Measurements from ENCODE around the gene TNRC18.
"Not testable (repeated sequence)": the region's sequence is repeated elsewhere in the genome, so short reads cannot be mapped to it uniquely, and the experiment has no call there.

TNRC18 gene, protein sequence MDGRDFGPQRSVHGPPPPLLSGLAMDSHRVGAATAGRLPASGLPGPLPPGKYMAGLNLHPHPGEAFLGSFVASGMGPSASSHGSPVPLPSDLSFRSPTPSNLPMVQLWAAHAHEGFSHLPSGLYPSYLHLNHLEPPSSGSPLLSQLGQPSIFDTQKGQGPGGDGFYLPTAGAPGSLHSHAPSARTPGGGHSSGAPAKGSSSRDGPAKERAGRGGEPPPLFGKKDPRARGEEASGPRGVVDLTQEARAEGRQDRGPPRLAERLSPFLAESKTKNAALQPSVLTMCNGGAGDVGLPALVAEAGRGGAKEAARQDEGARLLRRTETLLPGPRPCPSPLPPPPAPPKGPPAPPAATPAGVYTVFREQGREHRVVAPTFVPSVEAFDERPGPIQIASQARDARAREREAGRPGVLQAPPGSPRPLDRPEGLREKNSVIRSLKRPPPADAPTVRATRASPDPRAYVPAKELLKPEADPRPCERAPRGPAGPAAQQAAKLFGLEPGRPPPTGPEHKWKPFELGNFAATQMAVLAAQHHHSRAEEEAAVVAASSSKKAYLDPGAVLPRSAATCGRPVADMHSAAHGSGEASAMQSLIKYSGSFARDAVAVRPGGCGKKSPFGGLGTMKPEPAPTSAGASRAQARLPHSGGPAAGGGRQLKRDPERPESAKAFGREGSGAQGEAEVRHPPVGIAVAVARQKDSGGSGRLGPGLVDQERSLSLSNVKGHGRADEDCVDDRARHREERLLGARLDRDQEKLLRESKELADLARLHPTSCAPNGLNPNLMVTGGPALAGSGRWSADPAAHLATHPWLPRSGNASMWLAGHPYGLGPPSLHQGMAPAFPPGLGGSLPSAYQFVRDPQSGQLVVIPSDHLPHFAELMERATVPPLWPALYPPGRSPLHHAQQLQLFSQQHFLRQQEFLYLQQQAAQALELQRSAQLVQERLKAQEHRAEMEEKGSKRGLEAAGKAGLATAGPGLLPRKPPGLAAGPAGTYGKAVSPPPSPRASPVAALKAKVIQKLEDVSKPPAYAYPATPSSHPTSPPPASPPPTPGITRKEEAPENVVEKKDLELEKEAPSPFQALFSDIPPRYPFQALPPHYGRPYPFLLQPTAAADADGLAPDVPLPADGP (N-terminal part only)

DNA sequence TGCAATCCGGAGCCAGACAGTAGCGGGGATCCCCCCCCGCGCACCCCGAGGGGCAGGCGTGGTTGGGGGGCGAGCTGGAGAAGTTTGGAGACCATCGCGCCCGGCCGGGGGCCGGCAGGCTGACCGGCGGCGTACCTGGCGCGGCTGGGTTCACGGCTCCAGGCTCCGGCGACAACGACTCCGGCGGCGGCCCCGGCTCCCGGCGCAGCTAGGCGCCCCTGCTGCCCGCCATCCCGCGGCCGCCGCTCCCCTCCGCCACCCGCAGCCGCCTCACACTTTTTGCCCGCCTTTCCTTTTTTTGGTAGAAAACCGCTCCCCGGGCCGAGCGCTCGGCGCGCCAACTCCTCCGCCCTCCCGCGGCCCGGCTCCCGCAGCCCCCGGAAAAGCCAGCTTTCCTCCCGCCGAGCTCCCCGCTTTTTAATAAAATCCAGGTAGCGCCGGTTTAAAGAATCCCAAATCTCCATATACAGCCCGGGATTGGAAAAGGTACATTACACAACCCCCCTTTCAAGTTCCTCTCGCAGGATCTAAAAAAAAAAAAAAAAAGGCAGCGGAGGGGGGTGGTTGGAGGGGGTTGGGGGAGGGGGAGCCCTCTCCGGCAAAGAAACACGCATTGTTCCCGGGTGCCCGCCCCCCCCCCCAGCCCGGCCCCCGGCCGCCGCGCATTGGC is at the start of gene TNRC18:
TNRC18 (minus strand) TSS at position 529 of the 670 bp plus-strand sequence. CDS start 2,588 bp downstream, outside the sequence.
- no peak for DNase-seq (ENCODE audit: low read depth in 2 of 2)

- DNase-seq (ENCODE audit: low read depth in 2 of 2) = no peak
Observed at GRCh38 chr7:5472432-5473315, 49.0 kb upstream of the TNRC18 start.

GRCh38 chr7:5471623-5472022 is 48.0 kb upstream of the TNRC18 start:
- DNase-seq (ENCODE audit: low read depth in 2 of 2) = not testable (repeated sequence)

GRCh38 chr7:5470816-5471215 is 47.2 kb upstream of the TNRC18 start:
- DNase-seq (ENCODE audit: low read depth in 2 of 2) = no peak

- DNase-seq (ENCODE audit: low read depth in 2 of 2) = no peak
Observed at GRCh38 chr7:5470167-5470532, 46.5 kb upstream of the TNRC18 start.

GRCh38 chr7:5469375-5470166 is 45.9 kb upstream of the TNRC18 start:
- DNase-seq (ENCODE audit: low read depth in 2 of 2) = no peak

DNA sequence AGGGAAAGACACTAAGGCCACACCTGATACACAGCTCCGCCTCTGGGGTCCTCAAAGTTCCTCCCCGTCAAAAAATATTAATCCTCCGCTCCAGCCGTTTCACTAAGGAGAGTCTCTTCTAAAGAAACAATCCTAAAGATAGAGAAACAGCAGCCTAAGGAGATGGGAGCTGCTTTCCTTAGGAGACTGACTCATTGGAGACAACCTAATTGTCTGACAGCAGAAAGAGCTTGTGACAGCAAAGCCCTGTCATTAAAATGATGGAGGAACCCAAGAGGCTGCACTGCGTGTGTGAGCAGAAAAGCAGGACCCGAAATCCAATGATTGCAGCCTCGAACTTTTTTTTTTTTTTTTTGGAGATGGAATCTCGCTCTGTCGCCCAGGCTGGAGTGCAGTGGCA is 44.0 kb upstream of the TNRC18 start:
- DNase-seq (ENCODE audit: low read depth in 2 of 2) = no peak

GRCh38 chr7:5466551-5466950 is 42.9 kb upstream of the TNRC18 start:
- DNase-seq (ENCODE audit: low read depth in 2 of 2) = no peak

DNA sequence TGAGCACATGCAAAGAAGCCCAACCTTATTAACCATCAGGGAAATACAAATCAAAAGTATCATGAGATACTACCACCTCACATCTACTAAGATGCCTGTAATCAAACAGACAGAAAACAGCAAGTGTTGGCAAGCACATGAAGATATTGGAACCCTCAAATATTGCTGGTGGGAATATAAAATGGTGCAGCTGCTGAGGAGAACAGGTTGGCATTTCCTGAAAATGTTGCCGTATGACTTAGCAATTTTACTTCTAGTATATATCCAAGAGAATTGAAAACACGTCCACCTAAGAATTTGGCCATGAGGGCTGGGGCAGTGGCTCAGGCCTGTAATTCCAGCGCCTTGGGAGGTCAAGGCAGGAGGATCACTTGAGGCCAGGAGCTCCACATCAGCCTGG is 39.4 kb upstream of the TNRC18 start:
- DNase-seq (ENCODE audit: low read depth in 2 of 2) = no peak

DNA sequence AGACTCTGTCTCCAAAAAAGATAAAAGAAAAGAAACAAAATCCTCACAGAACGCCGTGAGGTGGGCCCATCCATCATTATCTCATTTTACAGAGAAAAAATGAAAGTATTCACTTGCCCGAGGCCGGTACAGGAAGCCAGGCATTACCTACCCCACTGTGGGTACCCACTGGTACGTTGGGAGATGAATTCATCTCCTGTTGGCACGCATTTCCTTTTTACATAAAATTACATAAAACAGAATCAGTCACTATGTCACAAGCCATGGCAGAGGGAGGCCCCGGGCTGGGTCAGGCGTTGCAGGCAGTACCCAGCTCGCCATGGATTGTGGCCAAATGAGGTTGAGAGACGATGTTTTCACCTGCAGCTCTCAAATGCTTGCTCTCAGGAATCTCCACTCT is 38.6 kb upstream of the TNRC18 start:
- DNase-seq (ENCODE audit: low read depth in 2 of 2) = no peak

GRCh38 chr7:5458921-5459480 is 35.4 kb upstream of the TNRC18 start:
- no peak for DNase-seq (ENCODE audit: low read depth in 2 of 2)

DNA sequence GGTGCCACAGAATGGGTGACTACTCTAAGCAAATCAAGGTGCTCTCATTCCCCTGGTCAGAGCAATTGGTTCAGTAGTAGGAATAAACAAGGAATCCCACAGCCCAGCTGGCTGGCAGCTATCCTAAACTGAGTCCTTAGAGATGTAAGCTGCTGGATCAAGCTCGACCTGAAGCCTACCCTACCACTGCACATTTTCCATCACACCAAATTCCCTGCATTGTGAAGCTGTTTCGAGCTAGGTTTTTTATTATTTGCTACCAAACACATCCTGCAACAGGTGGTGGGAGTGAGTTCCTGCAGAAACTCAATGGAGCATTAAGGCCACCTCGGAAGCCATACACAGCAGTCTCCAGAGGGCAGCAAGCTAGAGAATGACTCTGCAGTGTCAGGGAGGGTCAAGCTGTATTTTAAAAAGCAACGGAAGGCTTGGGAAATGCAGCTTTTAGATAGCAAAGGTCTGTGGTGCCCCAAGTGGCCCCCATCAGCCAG is 33.7 kb upstream of the TNRC18 start:
- no peak for DNase-seq (ENCODE audit: low read depth in 2 of 2)

- no peak for DNase-seq (ENCODE audit: low read depth in 2 of 2)
Observed at GRCh38 chr7:5456409-5456808, 32.8 kb upstream of the TNRC18 start.

DNA sequence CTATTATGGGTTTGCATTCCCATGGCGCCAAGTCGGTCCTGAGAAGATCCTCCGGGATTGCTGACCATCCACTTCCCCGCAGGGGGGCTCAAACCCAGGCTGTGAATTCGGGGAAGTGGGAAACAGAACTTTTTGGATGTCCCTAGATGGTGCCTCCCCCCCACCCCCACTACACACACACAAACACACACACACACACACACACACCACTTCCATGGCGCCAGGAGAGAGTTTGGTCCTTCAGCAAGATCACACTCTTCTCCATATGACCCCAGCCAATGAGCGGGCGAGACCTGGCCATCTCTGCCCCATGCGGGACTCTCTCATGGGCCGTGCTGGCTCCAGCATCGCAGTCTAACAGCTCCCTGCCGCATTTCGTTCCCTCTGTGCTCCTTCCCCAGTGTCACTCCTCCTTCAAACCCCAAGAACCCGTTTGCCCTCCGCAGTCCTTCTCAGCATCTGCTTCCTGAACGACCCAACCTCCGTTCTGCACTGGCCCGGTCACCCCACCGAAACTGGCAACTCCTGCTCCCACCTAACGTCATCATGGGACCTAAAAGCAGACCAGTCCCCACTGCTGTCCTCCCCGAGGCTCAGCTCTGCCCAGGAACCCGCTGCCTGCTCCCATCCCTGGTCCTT is 32.1 kb upstream of the TNRC18 start:
- no peak for DNase-seq (ENCODE audit: low read depth in 2 of 2)

DNA sequence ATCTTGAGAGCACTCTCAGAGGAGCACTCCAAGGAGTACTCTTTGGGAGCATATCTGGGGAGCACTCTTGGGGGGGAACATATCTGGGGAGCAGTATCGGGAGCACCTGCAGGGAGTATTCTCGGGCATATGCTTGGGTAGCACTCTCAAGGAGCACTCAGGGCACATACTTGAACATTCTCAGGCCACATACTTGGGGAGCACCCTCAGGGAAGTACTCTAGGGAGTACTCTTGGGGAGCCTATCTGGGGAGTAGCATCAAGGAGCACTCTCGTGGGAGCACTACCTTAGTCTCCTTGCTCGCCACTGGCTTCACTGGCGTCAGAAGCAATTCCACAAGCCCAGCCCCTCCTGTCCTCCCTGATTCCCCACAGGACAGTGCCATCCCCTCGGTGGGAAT is 31.5 kb upstream of the TNRC18 start:
- DNase-seq (ENCODE audit: low read depth in 2 of 2) = no peak

- DNase-seq (ENCODE audit: low read depth in 2 of 2) = no peak
Observed at GRCh38 chr7:5454485-5454884, 30.9 kb upstream of the TNRC18 start.

DNA sequence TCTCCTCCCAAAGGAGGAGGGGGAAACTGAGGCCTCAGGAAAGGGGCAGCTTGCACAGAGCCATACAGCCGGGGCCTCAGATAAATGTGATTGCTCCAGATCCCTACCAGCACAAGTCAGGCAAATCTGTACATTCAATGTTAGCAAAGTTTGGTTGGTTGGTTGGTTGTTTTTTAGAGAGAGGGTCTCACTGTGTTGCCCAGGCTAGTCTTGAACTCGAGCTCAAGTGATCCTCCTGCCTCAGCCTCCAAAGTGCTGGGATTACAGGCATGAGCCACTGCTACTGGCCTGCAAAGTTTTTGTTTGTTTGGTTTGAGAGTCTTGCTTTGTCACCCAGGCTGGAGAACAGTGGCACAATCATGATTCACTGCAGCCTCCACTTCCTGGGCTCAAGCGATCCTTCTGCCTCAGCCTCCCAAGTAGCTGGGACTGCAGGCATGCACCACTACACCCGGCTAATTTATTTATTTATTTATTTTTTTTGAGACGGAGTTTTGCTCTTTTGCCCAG is 30.0 kb upstream of the TNRC18 start:
- DNase-seq (ENCODE audit: low read depth in 2 of 2) = no peak

DNA sequence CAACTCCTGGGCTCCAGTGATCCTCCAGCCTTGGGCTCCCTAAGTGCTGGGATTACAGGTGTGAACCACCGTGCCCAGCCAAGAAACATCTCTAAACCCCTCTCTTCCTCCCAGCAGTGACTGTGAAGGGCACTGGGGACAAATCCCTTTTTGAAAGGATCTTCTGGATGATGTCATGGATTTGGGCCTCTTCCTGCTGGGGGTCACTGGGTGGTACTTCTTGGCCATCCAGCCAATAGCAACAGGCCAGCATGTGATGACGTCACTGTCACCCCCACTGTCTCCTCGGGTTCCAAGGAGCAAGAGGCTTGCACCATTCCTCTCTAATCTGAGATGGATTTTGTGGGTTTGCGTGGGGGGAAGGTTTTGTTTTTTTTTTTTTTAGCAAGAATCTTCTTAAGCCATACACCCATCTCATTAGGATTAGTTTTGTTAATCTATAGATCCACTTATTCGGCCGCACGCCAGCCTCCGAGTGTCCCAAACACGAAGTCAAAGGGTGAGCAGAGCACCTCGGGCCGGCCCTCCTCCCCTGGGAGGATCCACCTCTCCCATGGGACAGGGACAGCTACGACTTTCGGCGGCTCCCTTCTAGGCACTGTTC is 29.4 kb upstream of the TNRC18 start:
- DNase-seq (ENCODE audit: low read depth in 2 of 2) = no peak
